Left ventricle myocardium inferior (tissue), 1 donor: Measurements from ENCODE around the gene LRRN2. TPM values are rescaled to one million over a fixed set of nuclear protein-coding genes. Genes with fewer than 3 reads are reported as not detected.
"Not testable (repeated sequence)": the region's sequence is repeated elsewhere in the genome, so short reads cannot be mapped to it uniquely, and the experiment has no call there.

Experiments
- DNase-seq: peaks from one replicate; pipeline ENCODE4 v3.0.0-alpha.2; 2020
- H3K27ac ChIP-seq: fragments of 200-600 bp; replicated peaks from 2 replicates; pipeline ENCODE4 v1.8.0; 2021
- H3K27me3 ChIP-seq: fragments of 200-600 bp; 2 replicates; pipeline ENCODE4 v1.8.0; 2021; ENCODE audit warnings: low read depth
- H3K36me3 ChIP-seq: fragments of 200-600 bp; 2 replicates; pipeline ENCODE4 v1.8.0; 2021
- H3K4me1 ChIP-seq: fragments of 200-600 bp; 2 replicates; pipeline ENCODE4 v1.8.0; 2021
- H3K4me3 ChIP-seq: fragments of 200-600 bp; 2 replicates; pipeline ENCODE4 v1.8.0; 2021; ENCODE audit warnings: mild to moderate bottlenecking, moderate library complexity
- H3K9me3 ChIP-seq: fragments of 200-600 bp; replicated peaks from 2 replicates; pipeline ENCODE4 v1.8.0; 2021
- CTCF ChIP-seq: fragments of 200-600 bp; IDR thresholded peaks from 2 replicates; pipeline ENCODE4 v1.8.0; 2021; ENCODE audit warnings: antibody characterized with exemption, mild to moderate bottlenecking, borderline replicate concordance
- intact Hi-C: fragments of 100-400 bp; cut with micrococcal nuclease; formaldehyde crosslinking; loops from one replicate; pipeline ENCODE4 v1.11.0; 2022
- total RNA-seq: library from RNA; stranded (reverse); fragmentation: NEBNext Ultra II Directional; extraction: Animal tissue kit (Norgen Biotek cat#: 25700); gene quantifications from one replicate; pipeline ENCODE4 v1.2.1, GENCODE V29; 2021
- donor health status: DM: no; HTN: yes; CAD: no; lungs with severe emphysema.

Gene LRRN2
- total RNA-seq, 1 donor from 2014 or later: 1.4 TPM

DNA sequence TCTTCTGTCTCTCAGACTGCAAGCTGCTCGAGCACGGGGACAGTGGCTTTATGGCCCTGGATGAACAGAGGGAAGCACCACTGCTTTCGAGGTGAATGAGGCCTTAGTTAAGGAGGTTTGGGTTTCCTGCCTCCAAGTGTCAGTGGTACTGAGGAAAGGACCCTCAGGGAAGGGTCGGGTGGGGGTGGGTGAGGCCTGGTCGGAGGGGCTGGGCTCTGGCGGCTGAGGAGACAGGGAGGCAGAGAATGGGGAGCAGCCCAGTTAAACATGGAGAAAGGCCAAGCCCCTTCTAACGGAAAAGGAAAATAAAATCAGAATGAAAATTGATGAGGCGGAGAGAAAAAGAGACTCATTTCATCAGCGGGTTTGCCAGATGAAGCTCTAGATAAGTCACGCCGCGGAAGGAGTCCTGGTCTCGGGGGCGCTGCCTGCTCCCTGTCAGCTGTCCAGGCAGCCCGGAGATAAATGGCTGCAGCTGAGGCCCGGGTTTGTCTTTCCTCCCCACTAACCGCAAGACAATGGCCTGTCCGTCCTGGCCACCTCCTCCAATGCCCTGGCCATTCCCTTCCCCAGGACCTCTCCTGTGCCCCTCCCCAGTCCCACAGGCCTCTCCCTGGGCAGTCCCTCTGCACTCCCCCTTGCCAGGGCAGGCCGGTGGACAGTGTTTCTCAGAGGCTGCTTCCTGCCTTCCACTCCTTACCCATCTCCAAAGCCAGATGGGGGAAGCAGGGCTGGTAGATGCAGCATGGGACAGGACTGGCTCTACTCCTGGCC is 55.2 kb downstream of the LRRN2 start:
- DNase-seq: no peak

GRCh38 chr1:204629459-204629858 is 56.1 kb downstream of the LRRN2 start:
- H3K4me1 ChIP-seq, DNase-seq, H3K4me3 ChIP-seq, H3K9me3 ChIP-seq, H3K27ac ChIP-seq, H3K36me3 ChIP-seq, intact Hi-C loops: not testable (repeated sequence)
- peaks cover 30% of the 10 kb centered on the region for H3K27me3 ChIP-seq

More for the DNA sequence above, 55.2 kb downstream of the LRRN2 start:
- H3K36me3 ChIP-seq: no peaks in the 10 kb centered on the region
- peaks cover 37% of the 10 kb centered on the region for H3K27me3 ChIP-seq
- TF ChIP-seq CTCF: no peak
- no peaks in the 10 kb centered on the region for H3K4me1 ChIP-seq
- H3K27ac ChIP-seq: no peak overlapping the region
- H3K4me3 ChIP-seq: no peak overlapping the region
- H3K9me3 ChIP-seq: no peaks in the 10 kb centered on the region
- intact Hi-C loops: no loop called here

- no peaks in the 10 kb centered on the region for H3K36me3 ChIP-seq
- no peak for TF ChIP-seq CTCF
- intact Hi-C loops: no loop called here
These were observed 56.7 kb downstream of the LRRN2 start for GRCh38 chr1:204628868-204629267.

DNA sequence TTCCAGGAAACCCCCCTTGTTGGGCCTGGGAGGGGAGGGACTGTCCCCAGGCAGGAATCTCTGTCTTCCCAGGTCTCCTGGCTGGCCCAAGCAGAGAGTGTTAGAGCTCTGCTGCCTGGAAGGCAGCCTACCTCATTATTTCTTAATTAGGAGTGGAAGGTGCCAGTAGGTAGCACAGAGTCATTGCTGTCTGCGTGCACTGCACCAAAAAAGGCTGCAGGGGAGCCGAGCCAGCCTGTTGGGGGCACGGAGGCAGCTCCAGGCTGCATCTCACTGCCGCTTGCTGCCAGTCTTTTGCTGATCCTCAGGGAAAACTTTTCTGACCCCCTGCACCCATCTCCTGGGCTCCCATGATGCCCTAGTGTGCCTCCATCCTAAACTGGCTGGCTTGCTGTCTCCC is 58.1 kb downstream of the LRRN2 start:
- intact Hi-C loops: no loop called here
- Histone ChIP-seq H3K27ac (no peak overlapping the region), H3K27me3 (peaks cover 28% of the 10 kb centered on the region), H3K36me3 (no peaks in the 10 kb centered on the region), H3K4me1 (peaks cover 8% of the 10 kb centered on the region), H3K9me3 (no peaks in the 10 kb centered on the region), H3K4me3 (no peak overlapping the region)
- TF ChIP-seq CTCF: no peak
- DNase-seq: no peak

More at GRCh38 chr1:204628868-204629267, 56.7 kb downstream of the LRRN2 start:
- H3K27ac ChIP-seq: no peak overlapping the region
- H3K4me3 ChIP-seq: no peak overlapping the region
- no peak for DNase-seq
- H3K4me1 ChIP-seq: peaks cover 8% of the 10 kb centered on the region
- H3K27me3 ChIP-seq: peaks cover 28% of the 10 kb centered on the region
- no peaks in the 10 kb centered on the region for H3K9me3 ChIP-seq

- peaks cover 8% of the 10 kb centered on the region for H3K4me1 ChIP-seq
- no peak for DNase-seq
- intact Hi-C loops: no loop called here
- no peak overlapping the region for H3K27ac ChIP-seq
- TF ChIP-seq CTCF: no peak
- no peaks in the 10 kb centered on the region for H3K9me3 ChIP-seq
- no peaks in the 10 kb centered on the region for H3K36me3 ChIP-seq
- H3K27me3 ChIP-seq: peaks cover 28% of the 10 kb centered on the region
- no peak overlapping the region for H3K4me3 ChIP-seq
These were observed 59.2 kb downstream of the LRRN2 start for GRCh38 chr1:204626381-204626780.

GRCh38 chr1:204624631-204625216 is 60.8 kb downstream of the LRRN2 start:
- Histone ChIP-seq H3K4me3 (no peak overlapping the region), H3K27me3 (peaks cover 17% of the 10 kb centered on the region), H3K9me3 (no peaks in the 10 kb centered on the region), H3K36me3 (no peaks in the 10 kb centered on the region), H3K4me1 (peaks cover 8% of the 10 kb centered on the region), H3K27ac (no peak overlapping the region)
- no peak for DNase-seq
- intact Hi-C loops: no loop called here
- TF ChIP-seq CTCF: no peak
